WERI-Rb-1 (cell line): Measurements from ENCODE around the gene APBA1.
A peak's percentile ranks its signal among the peaks of the same experiment; 100 is the strongest.

Experiments
- DNase-seq: peaks from one replicate; pipeline ENCODE4 v3.0.0-alpha.2; 2020
- H3K27ac ChIP-seq: fragments of 250-450 bp; sonication (Bioruptor Pico); 2 replicates; pipeline ENCODE4 v1.5.1; 2020; ENCODE audit warnings: mild to moderate bottlenecking, moderate library complexity
- H3K27me3 ChIP-seq: fragments of 250-450 bp; sonication (Bioruptor Pico); 2 replicates; pipeline ENCODE4 v1.5.1; 2021; ENCODE audit warnings: mild to moderate bottlenecking, low read depth, moderate library complexity; ENCODE audit not compliant: insufficient read depth, severe bottlenecking
- H3K36me3 ChIP-seq: fragments of 250-450 bp; sonication (Bioruptor Pico); 2 replicates; pipeline ENCODE4 v1.5.1; 2020; ENCODE audit warnings: mild to moderate bottlenecking, moderate library complexity
- H3K4me3 ChIP-seq: 2 replicates; pipeline ENCODE4 v1.5.1; 2011; ENCODE audit warnings: low read depth, mild to moderate bottlenecking, control low read depth, low read length
- H3K9me3 ChIP-seq: fragments of 250-450 bp; sonication (Bioruptor Pico); 2 replicates; pipeline ENCODE4 v1.5.1; 2021; ENCODE audit warnings: mild to moderate bottlenecking, moderate library complexity; ENCODE audit not compliant: severe bottlenecking
- CTCF ChIP-seq: IDR thresholded peaks from 2 replicates; pipeline ENCODE4 v1.5.1; 2011; ENCODE audit warnings: low read depth, mild to moderate bottlenecking, control low read depth, inconsistent platforms, low read length

The APBA1 gene

DNA sequence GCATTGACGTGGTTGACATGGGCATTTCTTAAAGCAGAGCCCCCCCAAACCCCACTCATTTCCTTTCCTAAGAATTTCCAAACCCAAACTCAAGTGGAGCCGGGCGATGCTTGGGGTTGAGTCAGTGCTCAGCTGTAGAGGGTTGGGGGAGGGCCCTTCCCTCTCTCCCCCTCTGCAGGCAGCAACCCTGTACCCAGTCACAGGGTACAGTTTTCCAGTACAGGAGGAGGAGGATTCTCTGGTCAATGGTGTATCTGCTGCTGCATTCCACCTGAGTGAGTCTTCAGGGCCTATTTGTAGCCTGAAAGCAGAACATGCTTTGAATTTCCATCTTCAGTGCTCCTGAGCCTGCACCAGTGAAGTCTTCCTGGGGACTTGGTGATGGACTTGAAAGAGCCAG lies 291.4 kb downstream of the APBA1 start:
- Histone ChIP-seq H3K4me3 (no peak overlapping the region), H3K27ac (no peak overlapping the region), H3K9me3 (no peaks in the 10 kb centered on the region), H3K27me3 (no peaks in the 10 kb centered on the region), H3K36me3 (no peaks in the 10 kb centered on the region)
- no peak for DNase-seq
- no peak for TF ChIP-seq CTCF

- Histone ChIP-seq H3K9me3 (no peaks in the 10 kb centered on the region), H3K36me3 (no peaks in the 10 kb centered on the region), H3K27me3 (no peaks in the 10 kb centered on the region), H3K4me3 (no peak overlapping the region), H3K27ac (no peak overlapping the region)
- no peak for DNase-seq
- no peak for TF ChIP-seq CTCF
Observed at GRCh38 chr9:69380301-69380700, 291.9 kb downstream of the APBA1 start.

GRCh38 chr9:69379270-69379982 lies 292.7 kb downstream of the APBA1 start:
- Histone ChIP-seq H3K27ac (no peak overlapping the region), H3K9me3 (no peaks in the 10 kb centered on the region), H3K4me3 (no peak overlapping the region), H3K27me3 (no peaks in the 10 kb centered on the region), H3K36me3 (no peaks in the 10 kb centered on the region)
- no peak for TF ChIP-seq CTCF
- peak; percentile 27 for DNase-seq

- no peak for DNase-seq
- H3K4me3 ChIP-seq = no peak overlapping the region
- H3K27ac ChIP-seq = no peak overlapping the region
- no peaks in the 10 kb centered on the region for H3K9me3 ChIP-seq
- no peaks in the 10 kb centered on the region for H3K36me3 ChIP-seq
- H3K27me3 ChIP-seq = no peaks in the 10 kb centered on the region
- no peak for TF ChIP-seq CTCF
Observed at GRCh38 chr9:69377981-69378380, 294.2 kb downstream of the APBA1 start.
